Measurements from ENCODE around the gene EBF4.

The EBF4 gene

GRCh38 chr20:2742934-2743559 lies 50.5 kb downstream of the EBF4 start:
- peak; percentile 19 for DNase-seq (ENCODE audit: low spot score)

- DNase-seq (ENCODE audit: low spot score), result no peak
Observed at GRCh38 chr20:2745060-2745910, 52.7 kb downstream of the EBF4 start.

GRCh38 chr20:2745936-2746635 lies 53.5 kb downstream of the EBF4 start:
- DNase-seq (ENCODE audit: low spot score), result no peak

- DNase-seq (ENCODE audit: low spot score), result no peak
Observed at GRCh38 chr20:2746636-2747265, 54.2 kb downstream of the EBF4 start.

GRCh38 chr20:2747676-2748235 lies 55.2 kb downstream of the EBF4 start:
- DNase-seq (ENCODE audit: low spot score), result no peak

GRCh38 chr20:2748551-2749342 lies 56.2 kb downstream of the EBF4 start:
- no peak for DNase-seq (ENCODE audit: low spot score)

- no peak for DNase-seq (ENCODE audit: low spot score)
Observed at GRCh38 chr20:2749343-2749950, 56.9 kb downstream of the EBF4 start.

- no peak for DNase-seq (ENCODE audit: low spot score)
Observed at GRCh38 chr20:2749951-2750490, 57.4 kb downstream of the EBF4 start.

- DNase-seq (ENCODE audit: low spot score), result no peak
Observed at GRCh38 chr20:2750491-2751251, 58.1 kb downstream of the EBF4 start.

- DNase-seq (ENCODE audit: low spot score), result no peak
Observed at GRCh38 chr20:2751347-2751877, 58.8 kb downstream of the EBF4 start.

- DNase-seq (ENCODE audit: low spot score), result no peak
Observed at GRCh38 chr20:2751878-2752566, 59.4 kb downstream of the EBF4 start.

- no peak for DNase-seq (ENCODE audit: low spot score)
Observed at GRCh38 chr20:2752567-2753460, 60.2 kb downstream of the EBF4 start.

GRCh38 chr20:2753461-2754040 lies 61.0 kb downstream of the EBF4 start:
- DNase-seq (ENCODE audit: low spot score), result no peak

GRCh38 chr20:2754424-2754823 lies 61.8 kb downstream of the EBF4 start:
- no peak for DNase-seq (ENCODE audit: low spot score)

- no peak for DNase-seq (ENCODE audit: low spot score)
Observed at GRCh38 chr20:2755451-2756055, 63.0 kb downstream of the EBF4 start.

GRCh38 chr20:2756056-2756611 lies 63.6 kb downstream of the EBF4 start:
- DNase-seq (ENCODE audit: low spot score), result no peak

- DNase-seq (ENCODE audit: low spot score), result no peak
Observed at GRCh38 chr20:2757001-2757400, 64.4 kb downstream of the EBF4 start.
